ENCODE results near the gene SOX5. TPM values are rescaled to one million over a fixed set of nuclear protein-coding genes. Genes with fewer than 3 reads are reported as not detected.
"Not testable (repeated sequence)": the region's sequence is repeated elsewhere in the genome, so short reads cannot be mapped to it uniquely, and the experiment has no call there.

The SOX5 gene
- total RNA-seq, 1 donor from 2014 or later, result 107 TPM

- DNase-seq (ENCODE audit: low spot score in 2 of 2) (no peak), FAIRE-seq (no peak)
These were observed 37.9 kb downstream of the SOX5 start for GRCh38 chr12:23911574-23911973.

- FAIRE-seq (no peak), DNase-seq (ENCODE audit: low spot score in 2 of 2) (no peak)
These were observed 39.9 kb downstream of the SOX5 start for GRCh38 chr12:23909551-23909950.

GRCh38 chr12:23906329-23906728 is 43.1 kb downstream of the SOX5 start:
- FAIRE-seq, result no peak
- no peak for DNase-seq (ENCODE audit: low spot score in 2 of 2)

GRCh38 chr12:23899434-23899833 is 50.0 kb downstream of the SOX5 start:
- FAIRE-seq, result no peak

GRCh38 chr12:23898121-23898520 is 51.3 kb downstream of the SOX5 start:
- FAIRE-seq (no peak), DNase-seq (ENCODE audit: low spot score in 2 of 2) (no peak)

More at GRCh38 chr12:23899434-23899833, 50.0 kb downstream of the SOX5 start:
- no peak for DNase-seq (ENCODE audit: low spot score in 2 of 2)

GRCh38 chr12:23895792-23896218 is 53.7 kb downstream of the SOX5 start:
- peak in 1 of 2 donors; percentile 5 for DNase-seq (ENCODE audit: low spot score in 2 of 2)
- FAIRE-seq, result no peak

- no peak for DNase-seq (ENCODE audit: low spot score in 2 of 2)
- FAIRE-seq, result no peak
These were observed 55.9 kb downstream of the SOX5 start for GRCh38 chr12:23893611-23894010.

GRCh38 chr12:23891115-23891514 is 58.4 kb downstream of the SOX5 start:
- no peak for FAIRE-seq
- DNase-seq (ENCODE audit: low spot score in 2 of 2), result no peak

- no peak for DNase-seq (ENCODE audit: low spot score in 2 of 2)
- FAIRE-seq, result no peak
These were observed 60.4 kb downstream of the SOX5 start for GRCh38 chr12:23889069-23889440.

- FAIRE-seq, result no peak
These were observed 60.9 kb downstream of the SOX5 start for GRCh38 chr12:23888396-23889068.

GRCh38 chr12:23887055-23887835 is 62.2 kb downstream of the SOX5 start:
- DNase-seq (ENCODE audit: low spot score in 2 of 2) (no peak), FAIRE-seq (no peak)

More at GRCh38 chr12:23888396-23889068, 60.9 kb downstream of the SOX5 start:
- no peak for DNase-seq (ENCODE audit: low spot score in 2 of 2)

- FAIRE-seq (no peak), DNase-seq (ENCODE audit: low spot score in 2 of 2) (no peak)
These were observed 64.1 kb downstream of the SOX5 start for GRCh38 chr12:23885394-23885793.

- DNase-seq (ENCODE audit: low spot score in 2 of 2) (no peak), FAIRE-seq (no peak)
These were observed 64.6 kb downstream of the SOX5 start for GRCh38 chr12:23884909-23885308.

GRCh38 chr12:23880988-23881387 is 68.5 kb downstream of the SOX5 start:
- no peak for FAIRE-seq
- DNase-seq (ENCODE audit: low spot score in 2 of 2), result no peak

- not testable (repeated sequence) for DNase-seq (ENCODE audit: low spot score in 2 of 2); FAIRE-seq
These were observed 72.9 kb downstream of the SOX5 start for GRCh38 chr12:23876618-23877017.

GRCh38 chr12:23867794-23868193 is 81.7 kb downstream of the SOX5 start:
- FAIRE-seq, result no peak
- no peak for DNase-seq (ENCODE audit: low spot score in 2 of 2)

GRCh38 chr12:23862701-23863100 is 86.8 kb downstream of the SOX5 start:
- FAIRE-seq (no peak), DNase-seq (ENCODE audit: low spot score in 2 of 2) (no peak)

- DNase-seq (ENCODE audit: low spot score in 2 of 2) (no peak), FAIRE-seq (peak; percentile 54)
These were observed 89.5 kb downstream of the SOX5 start for GRCh38 chr12:23860019-23860418.

- no peak for DNase-seq (ENCODE audit: low spot score in 2 of 2)
- no peak for FAIRE-seq
These were observed 92.3 kb downstream of the SOX5 start for GRCh38 chr12:23857178-23857577.

- DNase-seq (ENCODE audit: low spot score in 2 of 2) (no peak), FAIRE-seq (no peak)
These were observed 93.7 kb downstream of the SOX5 start for GRCh38 chr12:23855813-23856212.

- FAIRE-seq (no peak), DNase-seq (ENCODE audit: low spot score in 2 of 2) (no peak)
These were observed 94.9 kb downstream of the SOX5 start for GRCh38 chr12:23854598-23854997.

GRCh38 chr12:23853640-23854039 is 95.8 kb downstream of the SOX5 start:
- DNase-seq (ENCODE audit: low spot score in 2 of 2) (no peak), FAIRE-seq (no peak)
